Measurements from ENCODE around the gene ZNF93. TPM values are rescaled to one million over a fixed set of nuclear protein-coding genes. Genes with fewer than 3 reads are reported as not detected.
"Not testable (repeated sequence)": the region's sequence is repeated elsewhere in the genome, so short reads cannot be mapped to it uniquely, and the experiment has no call there.

ZNF93 gene
- total RNA-seq, 1 donor from 2014 or later, result 3.7 TPM

DNA sequence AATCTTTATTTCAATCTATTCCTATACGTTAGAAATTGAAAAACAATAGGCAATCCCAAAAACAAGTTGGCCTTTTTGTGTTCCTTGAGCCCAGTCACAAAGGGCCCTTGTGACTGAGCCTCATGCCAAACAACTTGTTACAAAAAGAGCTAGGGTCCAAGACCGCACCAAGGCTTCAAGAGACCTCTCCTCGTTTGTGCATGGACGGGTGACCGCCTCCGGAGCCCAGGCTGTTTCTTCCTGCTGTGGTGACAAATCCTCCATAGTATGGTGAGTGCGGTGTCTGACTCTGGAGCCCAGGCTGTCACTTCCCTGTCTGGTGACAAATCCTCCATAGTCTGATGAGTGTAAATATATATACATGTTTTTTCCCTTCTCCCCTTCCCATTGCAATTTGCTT is 63.7 kb downstream of the ZNF93 start:
- Histone ChIP-seq H3K27ac (no peak overlapping the region), H3K9me3 (peaks cover 29% of the 10 kb centered on the region), H3K27me3 (ENCODE audit: low read depth) (no peaks in the 10 kb centered on the region), H3K4me1 (no peaks in the 10 kb centered on the region), H3K36me3 (no peaks in the 10 kb centered on the region), H3K4me3 (no peak overlapping the region)
- DNase-seq (no peak), ATAC-seq (no peak)
- TF ChIP-seq, protein P1, sequence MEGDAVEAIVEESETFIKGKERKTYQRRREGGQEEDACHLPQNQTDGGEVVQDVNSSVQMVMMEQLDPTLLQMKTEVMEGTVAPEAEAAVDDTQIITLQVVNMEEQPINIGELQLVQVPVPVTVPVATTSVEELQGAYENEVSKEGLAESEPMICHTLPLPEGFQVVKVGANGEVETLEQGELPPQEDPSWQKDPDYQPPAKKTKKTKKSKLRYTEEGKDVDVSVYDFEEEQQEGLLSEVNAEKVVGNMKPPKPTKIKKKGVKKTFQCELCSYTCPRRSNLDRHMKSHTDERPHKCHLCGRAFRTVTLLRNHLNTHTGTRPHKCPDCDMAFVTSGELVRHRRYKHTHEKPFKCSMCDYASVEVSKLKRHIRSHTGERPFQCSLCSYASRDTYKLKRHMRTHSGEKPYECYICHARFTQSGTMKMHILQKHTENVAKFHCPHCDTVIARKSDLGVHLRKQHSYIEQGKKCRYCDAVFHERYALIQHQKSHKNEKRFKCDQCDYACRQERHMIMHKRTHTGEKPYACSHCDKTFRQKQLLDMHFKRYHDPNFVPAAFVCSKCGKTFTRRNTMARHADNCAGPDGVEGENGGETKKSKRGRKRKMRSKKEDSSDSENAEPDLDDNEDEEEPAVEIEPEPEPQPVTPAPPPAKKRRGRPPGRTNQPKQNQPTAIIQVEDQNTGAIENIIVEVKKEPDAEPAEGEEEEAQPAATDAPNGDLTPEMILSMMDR (IDR thresholded peaks at IDR 0.05), result no peak
- intact Hi-C loops (cut with DNase I), result no loop called here

DNA sequence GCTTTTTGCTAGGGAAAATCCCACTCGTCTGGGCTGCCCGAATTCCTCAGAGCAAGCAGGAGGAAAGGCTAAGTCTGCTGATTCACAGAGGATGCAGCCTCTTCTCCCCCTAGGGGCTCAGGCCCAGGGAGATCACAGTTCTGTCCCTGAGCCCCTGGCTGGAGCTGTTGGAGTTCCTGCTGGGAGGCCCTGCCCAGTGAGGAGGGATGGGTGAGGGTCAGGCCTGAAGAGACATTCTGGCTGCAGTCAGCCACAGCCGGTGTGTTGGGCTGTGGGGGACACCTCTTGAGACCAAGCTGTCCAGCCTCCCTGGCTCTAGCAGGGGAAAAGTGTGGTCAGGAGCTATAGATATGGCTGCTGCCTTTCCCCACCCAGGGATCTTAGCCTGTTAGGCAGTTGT is 65.4 kb downstream of the ZNF93 start:
- H3K27ac ChIP-seq; intact Hi-C loops (cut with DNase I); H3K4me3 ChIP-seq; H3K4me1 ChIP-seq; ATAC-seq; DNase-seq; H3K27me3 ChIP-seq (ENCODE audit: low read depth); H3K36me3 ChIP-seq: not testable (repeated sequence)
- H3K9me3 ChIP-seq, result peaks cover 29% of the 10 kb centered on the region

DNA sequence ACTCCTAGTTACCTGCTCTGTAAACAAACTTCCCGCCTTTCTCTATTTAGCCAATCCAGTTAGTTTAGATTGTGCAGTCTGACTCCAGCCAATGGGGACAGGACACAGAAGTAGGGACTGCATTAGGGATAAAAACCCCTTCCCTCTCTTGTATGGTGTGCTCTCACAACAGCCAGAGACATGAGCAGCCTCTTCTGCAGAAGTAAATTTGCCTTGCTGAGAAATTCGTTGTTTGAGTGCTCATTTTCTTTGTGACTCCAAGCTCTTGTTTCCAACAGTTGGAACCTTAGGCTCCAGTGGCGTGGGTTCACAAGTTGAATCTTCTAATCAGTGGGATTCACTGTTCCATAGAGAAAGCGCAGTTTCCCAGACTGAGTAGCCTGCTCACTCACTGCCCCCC is 66.1 kb downstream of the ZNF93 start:
- TF ChIP-seq, protein P1 (IDR thresholded peaks at IDR 0.05), result no peak
- Histone ChIP-seq H3K9me3 (peaks cover 29% of the 10 kb centered on the region), H3K4me3 (no peak overlapping the region), H3K4me1 (no peaks in the 10 kb centered on the region), H3K27ac (no peak overlapping the region), H3K36me3 (no peaks in the 10 kb centered on the region), H3K27me3 (ENCODE audit: low read depth) (no peaks in the 10 kb centered on the region)
- intact Hi-C loops (cut with DNase I), result no loop called here
- no peak for ATAC-seq
- no peak for DNase-seq

Other genes with a start within 250 kb of the ZNF93 start
- 71.9 TPM for gene ATP13A1, start 237.3 kb upstream of the ZNF93 start, total RNA-seq
- gene ZNF101, start 232.1 kb upstream of the ZNF93 start, total RNA-seq, result 13.1 TPM
- 6.7 TPM for gene ZNF14, start 167.8 kb upstream of the ZNF93 start, total RNA-seq
- gene ZNF506, start 79.2 kb upstream of the ZNF93 start, total RNA-seq, result 24.5 TPM
- 10.4 TPM for gene ZNF253, start 35.1 kb upstream of the ZNF93 start, total RNA-seq
- 4.6 TPM for gene ZNF682, start 138.6 kb downstream of the ZNF93 start, total RNA-seq
- 5.5 TPM for gene ZNF90, start 177.1 kb downstream of the ZNF93 start, total RNA-seq

All from lower lobe of right lung (tissue), 2 donors.